Osteoblast (primary cell): ENCODE data around the gene HS1BP3. TPM values are rescaled to one million over a fixed set of nuclear protein-coding genes. Genes with fewer than 3 reads are reported as not detected.

Experiments used
- DNase-seq: peaks from one replicate; pipeline ENCODE4 v3.0.0; 2011; ENCODE audit warnings: low spot score, mixed read lengths; ENCODE audit not compliant: insufficient read length; ENCODE audit errors: missing footprints
- H2AFZ ChIP-seq: 2 replicates; pipeline ENCODE4 v1.6.0; 2011; ENCODE audit warnings: mild to moderate bottlenecking, low read length
- H3K27ac ChIP-seq: 2 replicates; pipeline ENCODE4 v1.5.1; 2011; ENCODE audit warnings: mild to moderate bottlenecking, low read depth, low read length, moderate library complexity
- H3K27me3 ChIP-seq: 2 replicates; pipeline ENCODE4 v1.6.0; 2012; ENCODE audit warnings: mild to moderate bottlenecking, control low read depth, inconsistent platforms, low read length, moderate library complexity; ENCODE audit not compliant: insufficient read depth
- H3K36me3 ChIP-seq: 2 replicates; pipeline ENCODE4 v1.5.1; 2011; ENCODE audit warnings: mild to moderate bottlenecking, low read length, control low read depth, moderate library complexity; ENCODE audit not compliant: insufficient read depth
- H3K4me1 ChIP-seq: 2 replicates; pipeline ENCODE4 v1.5.1; 2011; ENCODE audit warnings: mild to moderate bottlenecking, low read length, control low read depth, moderate library complexity; ENCODE audit not compliant: insufficient read depth
- H3K4me2 ChIP-seq: 2 replicates; pipeline ENCODE4 v1.6.0; 2011; ENCODE audit warnings: mild to moderate bottlenecking, low read length; ENCODE audit not compliant: insufficient read depth
- H3K4me3 ChIP-seq: fragments of 200-600 bp; sonication (generic); 3 replicates; pipeline ENCODE4 v1.5.1; 2012; ENCODE audit warnings: mild to moderate bottlenecking, low read length, inconsistent platforms; ENCODE audit not compliant: insufficient read depth
- H3K79me2 ChIP-seq: 2 replicates; pipeline ENCODE4 v1.6.0; 2012; ENCODE audit warnings: mild to moderate bottlenecking, low read length, control low read depth, inconsistent platforms; ENCODE audit not compliant: insufficient read depth
- H3K9me3 ChIP-seq: 2 replicates; pipeline ENCODE4 v1.5.1; 2011; ENCODE audit warnings: low read depth, low read length, control low read depth
- H4K20me1 ChIP-seq: 2 replicates; pipeline ENCODE4 v1.6.0; 2012; ENCODE audit warnings: mild to moderate bottlenecking, low read length, control low read depth; ENCODE audit not compliant: insufficient read depth
- total RNA-seq: library from RNA; depleted of rRNA; stranded (reverse); fragments of >200 nt; gene quantifications from 2 replicates; pipeline ENCODE4 v1.2.3, GENCODE V29; 2012
- TF ChIP-seq, protein P1 (sequence below): IDR thresholded peaks from 2 replicates; pipeline ENCODE4 v1.5.1; 2011; ENCODE audit warnings: mild to moderate bottlenecking, low read depth, low read length, moderate library complexity; ENCODE audit errors: extremely low read depth

Gene HS1BP3
- total RNA-seq, 1 donor = 47.8 TPM

DNA sequence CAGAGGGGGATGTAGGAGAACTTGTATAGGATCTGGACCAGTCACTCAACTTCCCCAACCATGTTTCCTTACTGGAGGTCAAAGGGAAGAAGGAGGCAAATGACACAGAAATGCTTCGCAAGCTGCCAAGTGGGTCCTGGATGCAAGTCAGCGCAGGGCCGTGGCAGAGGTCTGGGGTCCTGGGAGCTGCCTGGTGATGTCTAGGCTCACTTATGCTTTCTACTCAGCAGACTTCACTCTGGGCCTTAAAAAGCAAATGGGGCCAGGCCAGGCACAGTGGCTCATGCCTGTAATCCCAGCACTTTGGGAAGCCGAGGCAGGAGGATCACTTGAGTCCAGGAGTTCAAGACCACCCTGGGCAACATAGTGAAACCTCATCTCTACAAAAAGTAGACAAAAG, 19.9 kb downstream of the HS1BP3 start:
- no peak overlapping the region for H3K4me3 ChIP-seq
- DNase-seq = peak; percentile 36
- H3K4me1 ChIP-seq = peaks cover 12% of the 10 kb centered on the region
- H3K79me2 ChIP-seq = no peaks in the 10 kb centered on the region
- no peaks in the 10 kb centered on the region for H3K27me3 ChIP-seq
- TF ChIP-seq, protein P1, sequence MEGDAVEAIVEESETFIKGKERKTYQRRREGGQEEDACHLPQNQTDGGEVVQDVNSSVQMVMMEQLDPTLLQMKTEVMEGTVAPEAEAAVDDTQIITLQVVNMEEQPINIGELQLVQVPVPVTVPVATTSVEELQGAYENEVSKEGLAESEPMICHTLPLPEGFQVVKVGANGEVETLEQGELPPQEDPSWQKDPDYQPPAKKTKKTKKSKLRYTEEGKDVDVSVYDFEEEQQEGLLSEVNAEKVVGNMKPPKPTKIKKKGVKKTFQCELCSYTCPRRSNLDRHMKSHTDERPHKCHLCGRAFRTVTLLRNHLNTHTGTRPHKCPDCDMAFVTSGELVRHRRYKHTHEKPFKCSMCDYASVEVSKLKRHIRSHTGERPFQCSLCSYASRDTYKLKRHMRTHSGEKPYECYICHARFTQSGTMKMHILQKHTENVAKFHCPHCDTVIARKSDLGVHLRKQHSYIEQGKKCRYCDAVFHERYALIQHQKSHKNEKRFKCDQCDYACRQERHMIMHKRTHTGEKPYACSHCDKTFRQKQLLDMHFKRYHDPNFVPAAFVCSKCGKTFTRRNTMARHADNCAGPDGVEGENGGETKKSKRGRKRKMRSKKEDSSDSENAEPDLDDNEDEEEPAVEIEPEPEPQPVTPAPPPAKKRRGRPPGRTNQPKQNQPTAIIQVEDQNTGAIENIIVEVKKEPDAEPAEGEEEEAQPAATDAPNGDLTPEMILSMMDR = no peak
- no peaks in the 10 kb centered on the region for H3K9me3 ChIP-seq
- H3K36me3 ChIP-seq = no peaks in the 10 kb centered on the region
- no peaks in the 10 kb centered on the region for H4K20me1 ChIP-seq
- no peak overlapping the region for H2AFZ ChIP-seq
- H3K27ac ChIP-seq = no peak overlapping the region
- no peak overlapping the region for H3K4me2 ChIP-seq

DNA sequence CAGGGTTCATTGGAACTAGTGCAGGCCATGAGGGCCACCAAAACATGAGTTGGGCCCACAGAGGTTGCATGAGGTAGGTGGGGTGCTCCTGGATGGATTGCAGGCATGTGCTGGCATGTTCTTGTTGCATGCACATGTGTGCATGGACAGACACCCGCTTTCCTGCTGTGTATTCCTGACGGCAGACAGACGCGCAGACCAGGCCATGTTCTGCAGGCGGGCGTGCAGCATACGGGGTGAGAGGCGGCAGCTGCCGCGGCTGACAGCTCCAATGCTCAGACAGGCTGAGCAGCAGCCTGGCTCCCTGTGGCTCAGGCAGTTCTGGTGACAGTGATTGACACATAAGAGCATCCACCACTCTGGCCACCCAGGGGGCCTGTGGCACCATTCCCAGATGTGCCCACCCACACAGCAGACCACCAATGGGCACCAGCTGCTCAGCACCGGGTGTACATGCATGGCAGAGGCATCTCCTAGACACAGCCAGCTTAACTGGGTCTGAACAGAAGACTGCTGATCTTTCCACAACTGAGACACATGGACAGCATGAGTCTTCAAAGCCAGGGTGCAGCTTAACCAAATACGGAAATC, 21.2 kb downstream of the HS1BP3 start:
- Histone ChIP-seq H3K4me1 (peaks cover 7% of the 10 kb centered on the region), H3K79me2 (no peaks in the 10 kb centered on the region), H3K27me3 (no peaks in the 10 kb centered on the region), H2AFZ (no peak overlapping the region), H3K4me3 (no peak overlapping the region), H3K9me3 (no peaks in the 10 kb centered on the region), H3K4me2 (no peak overlapping the region), H4K20me1 (no peaks in the 10 kb centered on the region), H3K27ac (no peak overlapping the region), H3K36me3 (no peaks in the 10 kb centered on the region)
- TF ChIP-seq, protein P1 = no peak
- DNase-seq = peak; percentile 71

GRCh38 chr2:20629181-20629580, 21.7 kb downstream of the HS1BP3 start:
- no peak overlapping the region for H2AFZ ChIP-seq
- H3K4me3 ChIP-seq = no peak overlapping the region
- H3K4me2 ChIP-seq = no peak overlapping the region
- DNase-seq = peak; percentile 38
- no peaks in the 10 kb centered on the region for H4K20me1 ChIP-seq
- TF ChIP-seq, protein P1 = no peak
- H3K79me2 ChIP-seq = no peaks in the 10 kb centered on the region
- no peaks in the 10 kb centered on the region for H3K27me3 ChIP-seq
- no peaks in the 10 kb centered on the region for H3K9me3 ChIP-seq
- H3K36me3 ChIP-seq = no peaks in the 10 kb centered on the region
- H3K27ac ChIP-seq = no peak overlapping the region
- H3K4me1 ChIP-seq = peaks cover 2% of the 10 kb centered on the region

DNA sequence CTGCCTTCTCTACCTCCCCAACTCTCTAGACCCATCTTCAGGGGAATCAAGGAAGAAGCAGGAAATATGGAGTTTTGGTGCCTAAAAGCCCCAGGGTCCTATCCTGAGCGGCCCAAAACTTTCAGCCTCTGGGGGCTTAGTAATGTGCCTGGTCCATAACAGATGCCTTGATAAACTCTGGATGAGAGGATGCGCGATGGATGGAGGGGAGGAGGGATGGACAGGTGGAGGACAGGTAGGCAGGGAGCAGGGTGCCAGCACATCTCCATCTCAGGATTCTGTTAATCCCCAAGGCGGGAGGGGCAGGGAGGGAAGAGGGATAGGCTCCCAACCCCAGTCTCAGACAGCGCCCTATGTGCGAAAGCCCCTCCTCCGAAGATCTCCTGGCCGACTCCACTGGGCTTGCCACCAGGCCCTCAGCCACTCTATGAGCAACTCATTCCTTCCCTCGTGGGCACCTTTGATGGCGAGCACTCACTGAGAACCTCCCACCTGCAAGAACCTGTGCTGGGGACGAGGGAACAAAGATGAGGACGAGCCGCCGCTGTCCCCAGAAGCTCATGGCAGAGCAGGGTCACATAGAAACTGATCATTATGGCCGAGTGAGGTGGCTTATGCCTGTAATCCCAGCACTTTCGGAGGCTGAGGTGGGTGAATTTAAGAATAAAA, 23.1 kb downstream of the HS1BP3 start:
- TF ChIP-seq, protein P1 = no peak
- H3K27ac ChIP-seq = no peak overlapping the region
- H3K36me3 ChIP-seq = no peaks in the 10 kb centered on the region
- H3K79me2 ChIP-seq = no peaks in the 10 kb centered on the region
- H2AFZ ChIP-seq = no peak overlapping the region
- H3K27me3 ChIP-seq = no peaks in the 10 kb centered on the region
- H4K20me1 ChIP-seq = no peaks in the 10 kb centered on the region
- peak; percentile 48 for DNase-seq
- H3K4me1 ChIP-seq = no peaks in the 10 kb centered on the region
- H3K4me3 ChIP-seq = no peak overlapping the region
- no peaks in the 10 kb centered on the region for H3K9me3 ChIP-seq
- no peak overlapping the region for H3K4me2 ChIP-seq
